Left renal pelvis (tissue), 4 donors: ENCODE measurements around the gene MSH3. TPM values are rescaled to one million over a fixed set of nuclear protein-coding genes. Genes with fewer than 3 reads are reported as not detected.
"Not testable (repeated sequence)": the region's sequence is repeated elsewhere in the genome, so short reads cannot be mapped to it uniquely, and the experiment has no call there.

Source experiments
- DNase-seq, 4 donors: peaks; one replicate each; pipeline ENCODE4 v3.0.0-alpha.2; 2013; ENCODE audit warnings: low read depth in 4 of 4, low spot score in 3 of 4
- polyA plus RNA-seq, 4 donors: library from polyadenylated mRNA; unstranded; fragments of 120-200 nt; gene quantifications; one replicate each; pipeline ENCODE4 v1.2.1, GENCODE V29; 2013; ENCODE audit not compliant: insufficient read length in 4 of 4

MSH3 gene
- polyA plus RNA-seq, 4 donors, result 15.7 to 27.8 (median 19.3) TPM

GRCh38 chr5:80837679-80838078, 183.2 kb downstream of the MSH3 start:
- DNase-seq, result no peak

GRCh38 chr5:80841026-80841797, 186.8 kb downstream of the MSH3 start:
- not testable (repeated sequence) for DNase-seq

- not testable (repeated sequence) for DNase-seq
These were observed 192.0 kb downstream of the MSH3 start for GRCh38 chr5:80846422-80846821.

GRCh38 chr5:80850168-80850567, 195.7 kb downstream of the MSH3 start:
- DNase-seq, result not testable (repeated sequence)

GRCh38 chr5:80852331-80853245, 198.1 kb downstream of the MSH3 start:
- no peak for DNase-seq

GRCh38 chr5:80853413-80853812, 199.0 kb downstream of the MSH3 start:
- DNase-seq, result no peak

- DNase-seq, result no peak
These were observed 200.1 kb downstream of the MSH3 start for GRCh38 chr5:80854583-80854982.

- no peak for DNase-seq
These were observed 206.6 kb downstream of the MSH3 start for GRCh38 chr5:80860924-80861613.

- DNase-seq, result no peak
These were observed 209.3 kb downstream of the MSH3 start for GRCh38 chr5:80863708-80864107.

- no peak for DNase-seq
These were observed 209.7 kb downstream of the MSH3 start for GRCh38 chr5:80864109-80864508.

- DNase-seq, result no peak
These were observed 210.4 kb downstream of the MSH3 start for GRCh38 chr5:80864706-80865435.

- no peak for DNase-seq
These were observed 211.1 kb downstream of the MSH3 start for GRCh38 chr5:80865551-80865950.

GRCh38 chr5:80866371-80866770, 211.9 kb downstream of the MSH3 start:
- DNase-seq, result no peak

GRCh38 chr5:80867233-80867632, 212.8 kb downstream of the MSH3 start:
- DNase-seq, result no peak

- DNase-seq, result no peak
These were observed 216.0 kb downstream of the MSH3 start for GRCh38 chr5:80870442-80870841.

GRCh38 chr5:80871541-80871961, 217.1 kb downstream of the MSH3 start:
- no peak for DNase-seq

- no peak for DNase-seq
These were observed 219.7 kb downstream of the MSH3 start for GRCh38 chr5:80874162-80874561.

- no peak for DNase-seq
These were observed 223.1 kb downstream of the MSH3 start for GRCh38 chr5:80877592-80877991.

- DNase-seq, result no peak
These were observed 227.3 kb downstream of the MSH3 start for GRCh38 chr5:80881726-80882125.

GRCh38 chr5:80883390-80883789, 228.9 kb downstream of the MSH3 start:
- DNase-seq, result not testable (repeated sequence)
